GM18511 (cell line): ENCODE data around the gene ST6GALNAC2.
A peak's percentile ranks its signal among the peaks of the same experiment; 100 is the strongest.
"Not testable (repeated sequence)": the region's sequence is repeated elsewhere in the genome, so short reads cannot be mapped to it uniquely, and the experiment has no call there.

ENCODE experiments used
- ATAC-seq: cut with Tn5 transposase; IDR thresholded peaks from one replicate; pipeline ENCODE4 v1.9.1; 2021; ENCODE audit warnings: mild to moderate bottlenecking, moderate library complexity; ENCODE audit not compliant: unreplicated experiment

The ST6GALNAC2 gene

GRCh38 chr17:76528528-76529223, 57.0 kb downstream of the ST6GALNAC2 start:
- no peak for ATAC-seq

- peak; percentile 68 for ATAC-seq
These were observed 57.5 kb downstream of the ST6GALNAC2 start for GRCh38 chr17:76528156-76528527.

GRCh38 chr17:76527430-76528111, 58.1 kb downstream of the ST6GALNAC2 start:
- ATAC-seq: peak; percentile 71

GRCh38 chr17:76527016-76527415, 58.6 kb downstream of the ST6GALNAC2 start:
- ATAC-seq: not testable (repeated sequence)

- ATAC-seq: not testable (repeated sequence)
These were observed 60.2 kb downstream of the ST6GALNAC2 start for GRCh38 chr17:76525513-76525833.

GRCh38 chr17:76524598-76525512, 60.8 kb downstream of the ST6GALNAC2 start:
- ATAC-seq: no peak

GRCh38 chr17:76523084-76524037, 62.3 kb downstream of the ST6GALNAC2 start:
- ATAC-seq: no peak

GRCh38 chr17:76521683-76522082, 64.0 kb downstream of the ST6GALNAC2 start:
- not testable (repeated sequence) for ATAC-seq

GRCh38 chr17:76521262-76521661, 64.4 kb downstream of the ST6GALNAC2 start:
- no peak for ATAC-seq

- ATAC-seq: no peak
These were observed 66.4 kb downstream of the ST6GALNAC2 start for GRCh38 chr17:76519048-76519966.

- ATAC-seq: no peak
These were observed 68.0 kb downstream of the ST6GALNAC2 start for GRCh38 chr17:76517638-76518038.
